Fibroblast of skin of left quadriceps (primary cell): ENCODE results near the gene RBM47.
A peak's percentile ranks its signal among the peaks of the same experiment; 100 is the strongest.
"Not testable (repeated sequence)": the region's sequence is repeated elsewhere in the genome, so short reads cannot be mapped to it uniquely, and the experiment has no call there.

Experiments
- DNase-seq, 2 experiments: peaks; one replicate each; pipeline ENCODE4 v3.0.0-alpha.2; 2013; ENCODE audit warnings: low read depth in 2 of 2

RBM47 gene

GRCh38 chr4:40446261-40446750 lies 183.4 kb downstream of the RBM47 start:
- DNase-seq: not testable (repeated sequence)

GRCh38 chr4:40445671-40446070 lies 184.0 kb downstream of the RBM47 start:
- no peak for DNase-seq

- no peak for DNase-seq
Observed at GRCh38 chr4:40441430-40441829, 188.2 kb downstream of the RBM47 start.

GRCh38 chr4:40439519-40439918 lies 190.1 kb downstream of the RBM47 start:
- DNase-seq: no peak

GRCh38 chr4:40438384-40439026 lies 191.2 kb downstream of the RBM47 start:
- DNase-seq: no peak

GRCh38 chr4:40437741-40438383 lies 191.8 kb downstream of the RBM47 start:
- DNase-seq: no peak

- DNase-seq: not testable (repeated sequence)
Observed at GRCh38 chr4:40435306-40435705, 194.4 kb downstream of the RBM47 start.

GRCh38 chr4:40434126-40434687 lies 195.5 kb downstream of the RBM47 start:
- DNase-seq: no peak

- no peak for DNase-seq
Observed at GRCh38 chr4:40432504-40432903, 197.2 kb downstream of the RBM47 start.

- DNase-seq: not testable (repeated sequence)
Observed at GRCh38 chr4:40427871-40428270, 201.8 kb downstream of the RBM47 start.

GRCh38 chr4:40427128-40427527 lies 202.5 kb downstream of the RBM47 start:
- no peak for DNase-seq

GRCh38 chr4:40425799-40426574 lies 203.7 kb downstream of the RBM47 start:
- no peak for DNase-seq

GRCh38 chr4:40423735-40424134 lies 205.9 kb downstream of the RBM47 start:
- peak; percentile 50 to 52 for DNase-seq

- DNase-seq: no peak
Observed at GRCh38 chr4:40421839-40422708, 207.6 kb downstream of the RBM47 start.

- DNase-seq: no peak
Observed at GRCh38 chr4:40419231-40419912, 210.3 kb downstream of the RBM47 start.

GRCh38 chr4:40418430-40419230 lies 211.0 kb downstream of the RBM47 start:
- no peak for DNase-seq

- no peak for DNase-seq
Observed at GRCh38 chr4:40417941-40418340, 211.7 kb downstream of the RBM47 start.

- DNase-seq: no peak
Observed at GRCh38 chr4:40414673-40415072, 215.0 kb downstream of the RBM47 start.

- DNase-seq: no peak
Observed at GRCh38 chr4:40412866-40413795, 216.5 kb downstream of the RBM47 start.
